Cardiac muscle cell (in vitro differentiated cells and primary cell): Measurements from ENCODE around the gene MRI1. TPM values are rescaled to one million over a fixed set of nuclear protein-coding genes. Genes with fewer than 3 reads are reported as not detected.

Experiments
- DNase-seq, 2 donors: peaks; one replicate each; pipeline versions ENCODE4 v3.0.0 to v3.0.0-alpha.2; 2010 to 2017; ENCODE audit warnings: low read depth in 1 of 2, low spot score in 1 of 2
- H3K27ac ChIP-seq: fragments of 200-600 bp; sonication (generic); 2 replicates; pipeline ENCODE4 v1.5.1; 2016
- H3K27me3 ChIP-seq: fragments of 200-600 bp; sonication (generic); 2 replicates; pipeline ENCODE4 v1.6.0; 2016; ENCODE audit warnings: control low read depth
- H3K36me3 ChIP-seq: fragments of 200-600 bp; sonication (generic); 2 replicates; pipeline ENCODE4 v1.5.1; 2016; ENCODE audit warnings: control low read depth
- H3K4me1 ChIP-seq: fragments of 200-600 bp; sonication (generic); 2 replicates; pipeline ENCODE4 v1.8.1; 2017; ENCODE audit warnings: low read depth, mild to moderate bottlenecking, mixed run types
- H3K4me3 ChIP-seq: fragments of 200-600 bp; sonication (generic); 2 replicates; pipeline ENCODE4 v1.5.1; 2016; ENCODE audit warnings: mild to moderate bottlenecking
- H3K9me3 ChIP-seq: fragments of 200-600 bp; sonication (generic); 2 replicates; pipeline ENCODE4 v1.5.1; 2017; ENCODE audit warnings: low read depth, mild to moderate bottlenecking, control low read depth
- CTCF ChIP-seq: IDR thresholded peaks from 2 replicates; pipeline ENCODE4 v1.5.1; 2012; ENCODE audit warnings: low read depth, mild to moderate bottlenecking, low read length
- polyA plus RNA-seq: library from polyadenylated mRNA; unstranded; fragments of >200 nt; fragmentation: Nextera tagmentation; extraction: Ambion mirVana; gene quantifications from 2 replicates; pipeline ENCODE4 v1.2.1, GENCODE V29; 2016
- total RNA-seq: library from RNA; depleted of rRNA; stranded (reverse); fragments of >200 nt; gene quantifications from 2 replicates; pipeline ENCODE4 v1.2.3, GENCODE V29; 2016

MRI1 gene
- total and polyA plus RNA-seq, 2 experiments from 2014 or later = 24.8 to 92.4 TPM

GRCh38 chr19:13758795-13759194 lies 5.5 kb upstream of the MRI1 start:
- no peak overlapping the region for H3K4me3 ChIP-seq
- peaks cover 51% of the 10 kb centered on the region for H3K36me3 ChIP-seq
- H3K27me3 ChIP-seq = no peaks in the 10 kb centered on the region
- no peaks in the 10 kb centered on the region for H3K4me1 ChIP-seq
- no peak for TF ChIP-seq CTCF
- H3K9me3 ChIP-seq = no peaks in the 10 kb centered on the region
- DNase-seq = no peak
- no peak overlapping the region for H3K27ac ChIP-seq

- no peaks in the 10 kb centered on the region for H3K27me3 ChIP-seq
- H3K4me3 ChIP-seq = no peak overlapping the region
- DNase-seq = no peak
- H3K4me1 ChIP-seq = no peaks in the 10 kb centered on the region
- TF ChIP-seq CTCF = no peak
- peaks cover 36% of the 10 kb centered on the region for H3K36me3 ChIP-seq
- no peak overlapping the region for H3K27ac ChIP-seq
- H3K9me3 ChIP-seq = no peaks in the 10 kb centered on the region
These were observed 2.9 kb upstream of the MRI1 start for GRCh38 chr19:13761423-13761822.

- Histone ChIP-seq H3K27me3 (no peaks in the 10 kb centered on the region), H3K9me3 (no peaks in the 10 kb centered on the region), H3K27ac (no peak overlapping the region), H3K4me1 (no peaks in the 10 kb centered on the region), H3K4me3 (no peak overlapping the region), H3K36me3 (peaks cover 26% of the 10 kb centered on the region)
- no peak for TF ChIP-seq CTCF
- DNase-seq = no peak
These were observed 1.6 kb upstream of the MRI1 start for GRCh38 chr19:13762635-13763235.

GRCh38 chr19:13763265-13763664 lies 1.1 kb upstream of the MRI1 start:
- no peaks in the 10 kb centered on the region for H3K9me3 ChIP-seq
- no peak overlapping the region for H3K4me3 ChIP-seq
- DNase-seq = no peak
- TF ChIP-seq CTCF = no peak
- H3K27me3 ChIP-seq = no peaks in the 10 kb centered on the region
- no peak overlapping the region for H3K27ac ChIP-seq
- no peaks in the 10 kb centered on the region for H3K4me1 ChIP-seq
- peaks cover 22% of the 10 kb centered on the region for H3K36me3 ChIP-seq

- peak in 1 of 2 donors; percentile 50 for DNase-seq
- peaks cover 18% of the 10 kb centered on the region for H3K36me3 ChIP-seq
These were observed 586 bp downstream of the MRI1 start for GRCh38 chr19:13764821-13765394.

More at GRCh38 chr19:13764821-13765394, 586 bp downstream of the MRI1 start:
- no peak for TF ChIP-seq CTCF
- Histone ChIP-seq H3K9me3 (no peaks in the 10 kb centered on the region), H3K4me3 (peak overlapping the region; percentile 57), H3K27ac (no peak overlapping the region), H3K27me3 (no peaks in the 10 kb centered on the region), H3K4me1 (no peaks in the 10 kb centered on the region)
